GM23338 (cell line): Measurements from ENCODE around the gene TMEM238. TPM values are rescaled to one million over a fixed set of nuclear protein-coding genes. Genes with fewer than 3 reads are reported as not detected.

ENCODE experiments used
- ATAC-seq: fragments of 200-7000 bp; cut with Tn5 transposase; 3 replicates; pipeline ENCODE4 v1.9.1; 2020
- DNase-seq: peaks from one replicate; pipeline ENCODE4 v3.0.0-alpha.2; 2015; ENCODE audit warnings: low spot score
- H2AFZ ChIP-seq: fragments of 200-600 bp; sonication (generic); 2 replicates; pipeline ENCODE4 v1.8.0; 2016; ENCODE audit warnings: antibody characterized with exemption, mild to moderate bottlenecking, moderate library complexity
- H3F3A ChIP-seq: fragments of 200-600 bp; sonication (generic); replicated peaks from 2 replicates; pipeline ENCODE4 v1.8.0; 2017; ENCODE audit warnings: antibody characterized with exemption, mixed run types, low read depth
- H3K27ac ChIP-seq: fragments of 200-600 bp; sonication (generic); 2 replicates; pipeline ENCODE4 v1.6.1; 2016; ENCODE audit warnings: low read depth
- H3K27me3 ChIP-seq: fragments of 200-600 bp; sonication (generic); 2 replicates; pipeline ENCODE4 v1.8.0; 2016; ENCODE audit warnings: mild to moderate bottlenecking, mixed run types, moderate library complexity; ENCODE audit not compliant: insufficient read depth
- H3K36me3 ChIP-seq: fragments of 200-600 bp; sonication (generic); 2 replicates; pipeline ENCODE4 v1.8.0; 2016; ENCODE audit warnings: mild to moderate bottlenecking; ENCODE audit not compliant: insufficient read depth
- H3K4me1 ChIP-seq: fragments of 200-600 bp; sonication (generic); 2 replicates; pipeline ENCODE4 v1.8.0; 2016; ENCODE audit warnings: mild to moderate bottlenecking, moderate library complexity; ENCODE audit not compliant: insufficient read depth
- H3K4me2 ChIP-seq: fragments of 200-600 bp; sonication (generic); 2 replicates; pipeline ENCODE4 v1.7.1; 2017; ENCODE audit warnings: mixed run types
- H3K4me3 ChIP-seq: fragments of 200-600 bp; sonication (generic); 2 replicates; pipeline ENCODE4 v1.6.1; 2016; ENCODE audit warnings: mixed run types
- H3K79me2 ChIP-seq: fragments of 200-600 bp; sonication (generic); replicated peaks from 2 replicates; pipeline ENCODE4 v1.8.0; 2017; ENCODE audit warnings: mild to moderate bottlenecking; ENCODE audit not compliant: insufficient read depth
- H3K9me2 ChIP-seq: fragments of 200-600 bp; sonication (generic); 2 replicates; pipeline ENCODE4 v1.8.0; 2017; ENCODE audit not compliant: insufficient read depth
- H4K20me1 ChIP-seq: fragments of 200-600 bp; sonication (generic); replicated peaks from 2 replicates; pipeline ENCODE4 v1.8.0; 2017; ENCODE audit warnings: mild to moderate bottlenecking; ENCODE audit not compliant: insufficient read depth
- H3K27ac Mint-ChIP-seq: 2 replicates; pipeline ENCODE4 v1.8.0; 2020; ENCODE audit warnings: inconsistent platforms, mild to moderate bottlenecking, moderate library complexity, mixed read lengths
- H3K27me3 Mint-ChIP-seq: 3 replicates; pipeline ENCODE4 v1.8.0; 2022; ENCODE audit warnings: low read depth, mild to moderate bottlenecking, moderate library complexity, mixed read lengths, inconsistent platforms; ENCODE audit not compliant: insufficient read depth, poor library complexity
- H3K36me3 Mint-ChIP-seq: 3 replicates; pipeline ENCODE4 v1.8.0; 2021; ENCODE audit warnings: low read depth, mild to moderate bottlenecking, inconsistent platforms, moderate library complexity, mixed read lengths
- H3K4me1 Mint-ChIP-seq: 3 replicates; pipeline ENCODE4 v1.8.0; 2020; ENCODE audit warnings: mild to moderate bottlenecking, inconsistent platforms, mixed read lengths
- H3K4me3 Mint-ChIP-seq: 3 replicates; pipeline ENCODE4 v1.8.0; 2021; ENCODE audit warnings: moderate library complexity, mild to moderate bottlenecking, inconsistent platforms, mixed read lengths
- H3K9me3 Mint-ChIP-seq: 3 replicates; pipeline ENCODE4 v1.8.0; 2020; ENCODE audit warnings: moderate library complexity, mild to moderate bottlenecking, inconsistent platforms, mixed read lengths
- CREB1 ChIP-seq: fragments of 250-450 bp; sonication (Bioruptor Pico); IDR thresholded peaks from 2 replicates; pipeline ENCODE4 v1.5.0; 2020; ENCODE audit warnings: low read depth, mild to moderate bottlenecking, moderate library complexity
- EZH2 ChIP-seq: fragments of 200-600 bp; sonication (generic); IDR thresholded peaks from one replicate; pipeline ENCODE4 v1.8.0; 2017; ENCODE audit warnings: antibody characterized with exemption, mild to moderate bottlenecking, low read depth; ENCODE audit not compliant: unreplicated experiment
- EZH2phosphoT487 ChIP-seq: fragments of 200-600 bp; sonication (generic); IDR thresholded peaks from one replicate; pipeline ENCODE4 v1.8.1; 2018; ENCODE audit warnings: antibody characterized with exemption; ENCODE audit not compliant: unreplicated experiment
- NANOG ChIP-seq: IDR thresholded peaks from 2 replicates; pipeline ENCODE4 v1.6.1; 2016; ENCODE audit warnings: antibody characterized with exemption, borderline replicate concordance
- POLR2AphosphoS5 ChIP-seq: IDR thresholded peaks from 2 replicates; pipeline ENCODE4 v1.6.1; 2016; ENCODE audit warnings: antibody characterized with exemption, low read depth
- polyA plus RNA-seq: library from polyadenylated mRNA; unstranded; fragments of >200 nt; fragmentation: Nextera tagmentation; extraction: Ambion mirVana; gene quantifications from 2 replicates; pipeline ENCODE4 v1.2.1, GENCODE V29; 2016
- total RNA-seq: library from RNA; depleted of rRNA; stranded (reverse); fragments of >200 nt; shearing (Covaris generic); gene quantifications from 2 replicates; pipeline ENCODE4 v1.2.3, GENCODE V29; 2014
- TF ChIP-seq, protein P1 (sequence below): IDR thresholded peaks from one replicate; pipeline ENCODE4 v1.6.1; 2018; ENCODE audit warnings: antibody characterized with exemption; ENCODE audit not compliant: unreplicated experiment
- TF ChIP-seq, protein P2 (sequence below): IDR thresholded peaks from 2 replicates; pipeline ENCODE4 v1.6.1; 2016; ENCODE audit warnings: antibody characterized with exemption
- TF ChIP-seq, protein P3 (sequence below): fragments of 250-450 bp; sonication (Bioruptor Pico); IDR thresholded peaks from 2 replicates; pipeline ENCODE4 v1.5.0; 2020; ENCODE audit warnings: mild to moderate bottlenecking, moderate library complexity

TMEM238 gene
- total and polyA plus RNA-seq, 2 experiments from 2014 or later = 0.55 to 7.5 TPM

DNA sequence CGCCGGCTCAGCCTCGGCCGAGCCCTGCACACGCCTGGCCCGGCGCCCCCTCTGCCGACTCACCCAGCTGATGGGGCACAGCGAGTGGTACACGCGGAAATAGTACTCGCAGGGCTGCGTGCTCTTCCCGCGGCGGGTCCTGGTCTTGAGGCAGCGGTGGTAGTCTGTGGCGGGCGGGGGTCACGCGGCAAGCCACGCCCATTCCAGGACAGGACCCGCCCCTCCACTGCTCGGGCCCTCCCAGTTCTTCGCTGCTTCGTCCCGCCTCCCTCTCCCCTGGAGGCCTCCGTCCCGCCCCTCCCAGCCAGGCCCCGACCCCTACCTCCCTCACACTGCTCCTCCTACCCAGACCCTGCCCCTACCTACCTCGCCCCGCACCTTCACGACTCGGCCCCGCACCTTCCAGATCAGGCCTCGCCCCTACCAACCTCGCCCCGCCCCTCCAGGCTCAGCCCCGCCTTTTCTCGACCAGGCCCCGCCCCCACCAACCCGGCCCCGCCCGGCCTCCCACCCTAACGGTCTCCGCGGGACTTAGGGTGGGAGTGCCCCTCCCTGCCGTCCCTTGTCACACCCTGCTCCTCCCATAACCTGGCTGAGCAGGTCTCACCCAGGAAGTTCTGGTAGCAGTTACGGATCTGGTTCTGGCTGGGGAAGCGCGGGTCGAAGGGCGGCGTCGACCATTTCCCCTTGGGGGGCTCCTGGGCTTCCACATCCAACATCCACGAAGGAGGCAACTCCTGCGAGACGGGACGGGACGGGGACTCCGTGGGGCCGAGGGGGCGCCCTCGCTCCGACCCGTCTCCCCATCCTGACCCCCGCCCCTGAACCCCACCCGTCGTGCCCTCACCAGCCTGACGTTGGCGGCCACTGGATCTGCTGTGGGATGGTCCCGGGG, 30.0 kb downstream of the TMEM238 start (continued):
- TF ChIP-seq, protein P1, sequence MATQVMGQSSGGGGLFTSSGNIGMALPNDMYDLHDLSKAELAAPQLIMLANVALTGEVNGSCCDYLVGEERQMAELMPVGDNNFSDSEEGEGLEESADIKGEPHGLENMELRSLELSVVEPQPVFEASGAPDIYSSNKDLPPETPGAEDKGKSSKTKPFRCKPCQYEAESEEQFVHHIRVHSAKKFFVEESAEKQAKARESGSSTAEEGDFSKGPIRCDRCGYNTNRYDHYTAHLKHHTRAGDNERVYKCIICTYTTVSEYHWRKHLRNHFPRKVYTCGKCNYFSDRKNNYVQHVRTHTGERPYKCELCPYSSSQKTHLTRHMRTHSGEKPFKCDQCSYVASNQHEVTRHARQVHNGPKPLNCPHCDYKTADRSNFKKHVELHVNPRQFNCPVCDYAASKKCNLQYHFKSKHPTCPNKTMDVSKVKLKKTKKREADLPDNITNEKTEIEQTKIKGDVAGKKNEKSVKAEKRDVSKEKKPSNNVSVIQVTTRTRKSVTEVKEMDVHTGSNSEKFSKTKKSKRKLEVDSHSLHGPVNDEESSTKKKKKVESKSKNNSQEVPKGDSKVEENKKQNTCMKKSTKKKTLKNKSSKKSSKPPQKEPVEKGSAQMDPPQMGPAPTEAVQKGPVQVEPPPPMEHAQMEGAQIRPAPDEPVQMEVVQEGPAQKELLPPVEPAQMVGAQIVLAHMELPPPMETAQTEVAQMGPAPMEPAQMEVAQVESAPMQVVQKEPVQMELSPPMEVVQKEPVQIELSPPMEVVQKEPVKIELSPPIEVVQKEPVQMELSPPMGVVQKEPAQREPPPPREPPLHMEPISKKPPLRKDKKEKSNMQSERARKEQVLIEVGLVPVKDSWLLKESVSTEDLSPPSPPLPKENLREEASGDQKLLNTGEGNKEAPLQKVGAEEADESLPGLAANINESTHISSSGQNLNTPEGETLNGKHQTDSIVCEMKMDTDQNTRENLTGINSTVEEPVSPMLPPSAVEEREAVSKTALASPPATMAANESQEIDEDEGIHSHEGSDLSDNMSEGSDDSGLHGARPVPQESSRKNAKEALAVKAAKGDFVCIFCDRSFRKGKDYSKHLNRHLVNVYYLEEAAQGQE = no peak
- TF ChIP-seq CREB1 (CRISPR knock-in tag) (no peak), POLR2AphosphoS5 (no peak; the same call in 1 of the 2 replicates)

DNA sequence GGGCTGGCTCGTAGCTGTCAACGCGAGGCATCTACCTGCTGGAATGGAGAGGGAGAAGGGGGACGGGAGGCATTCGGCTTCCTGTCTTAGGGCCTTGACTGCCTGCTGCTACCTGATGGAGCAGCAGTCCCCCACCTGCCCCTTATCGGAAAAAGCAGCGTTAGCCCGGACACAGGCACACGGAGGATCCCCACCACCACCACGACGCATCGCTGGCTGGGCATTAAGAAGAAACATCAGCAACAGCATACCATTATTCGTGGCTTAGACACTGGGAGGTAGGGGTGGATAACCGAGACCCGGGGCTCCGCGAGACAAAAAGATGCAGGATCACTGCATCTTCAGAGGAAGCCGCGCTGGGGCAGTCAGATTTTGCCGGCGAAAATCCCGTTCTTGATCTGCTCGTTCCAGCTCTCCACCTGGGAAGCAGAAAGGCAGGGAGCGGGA, 30.7 kb downstream of the TMEM238 start:
- DNase-seq (peak; percentile 55), ATAC-seq (peak; percentile 3)
- H2AFZ ChIP-seq = peak overlapping the region; percentile 90
- H3K36me3 ChIP-seq = no peaks in the 10 kb centered on the region
- no peaks in the 10 kb centered on the region for H3K79me2 ChIP-seq
- peaks cover 32% of the 10 kb centered on the region for H3K4me1 ChIP-seq
- no peaks in the 10 kb centered on the region for H4K20me1 ChIP-seq
- H3K4me2 ChIP-seq = peak overlapping the region; percentile 91
- Mint-ChIP-seq H3K9me3 (no peaks in the 10 kb centered on the region), H3K27ac (no peak overlapping the region), H3K4me1 (peaks cover 45% of the 10 kb centered on the region), H3K27me3 (peaks cover 71% of the 10 kb centered on the region), H3K36me3 (no peaks in the 10 kb centered on the region), H3K4me3 (peak overlapping the region; percentile 72)
- H3K9me2 ChIP-seq = no peaks in the 10 kb centered on the region
- H3K27ac ChIP-seq = no peak overlapping the region
- peaks cover 63% of the 10 kb centered on the region for H3K27me3 ChIP-seq
- peak overlapping the region; percentile 75 for H3K4me3 ChIP-seq
- H3F3A ChIP-seq = peaks cover 23% of the 10 kb centered on the region
- TF ChIP-seq EZH2 (no peak), EZH2phosphoT487 (no peak), NANOG (no peak), POLR2AphosphoS5 (no peak)
- TF ChIP-seq, protein P1 = no peak
- TF ChIP-seq, protein P2, sequence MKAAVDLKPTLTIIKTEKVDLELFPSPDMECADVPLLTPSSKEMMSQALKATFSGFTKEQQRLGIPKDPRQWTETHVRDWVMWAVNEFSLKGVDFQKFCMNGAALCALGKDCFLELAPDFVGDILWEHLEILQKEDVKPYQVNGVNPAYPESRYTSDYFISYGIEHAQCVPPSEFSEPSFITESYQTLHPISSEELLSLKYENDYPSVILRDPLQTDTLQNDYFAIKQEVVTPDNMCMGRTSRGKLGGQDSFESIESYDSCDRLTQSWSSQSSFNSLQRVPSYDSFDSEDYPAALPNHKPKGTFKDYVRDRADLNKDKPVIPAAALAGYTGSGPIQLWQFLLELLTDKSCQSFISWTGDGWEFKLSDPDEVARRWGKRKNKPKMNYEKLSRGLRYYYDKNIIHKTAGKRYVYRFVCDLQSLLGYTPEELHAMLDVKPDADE = no peak
- TF ChIP-seq, protein P3, sequence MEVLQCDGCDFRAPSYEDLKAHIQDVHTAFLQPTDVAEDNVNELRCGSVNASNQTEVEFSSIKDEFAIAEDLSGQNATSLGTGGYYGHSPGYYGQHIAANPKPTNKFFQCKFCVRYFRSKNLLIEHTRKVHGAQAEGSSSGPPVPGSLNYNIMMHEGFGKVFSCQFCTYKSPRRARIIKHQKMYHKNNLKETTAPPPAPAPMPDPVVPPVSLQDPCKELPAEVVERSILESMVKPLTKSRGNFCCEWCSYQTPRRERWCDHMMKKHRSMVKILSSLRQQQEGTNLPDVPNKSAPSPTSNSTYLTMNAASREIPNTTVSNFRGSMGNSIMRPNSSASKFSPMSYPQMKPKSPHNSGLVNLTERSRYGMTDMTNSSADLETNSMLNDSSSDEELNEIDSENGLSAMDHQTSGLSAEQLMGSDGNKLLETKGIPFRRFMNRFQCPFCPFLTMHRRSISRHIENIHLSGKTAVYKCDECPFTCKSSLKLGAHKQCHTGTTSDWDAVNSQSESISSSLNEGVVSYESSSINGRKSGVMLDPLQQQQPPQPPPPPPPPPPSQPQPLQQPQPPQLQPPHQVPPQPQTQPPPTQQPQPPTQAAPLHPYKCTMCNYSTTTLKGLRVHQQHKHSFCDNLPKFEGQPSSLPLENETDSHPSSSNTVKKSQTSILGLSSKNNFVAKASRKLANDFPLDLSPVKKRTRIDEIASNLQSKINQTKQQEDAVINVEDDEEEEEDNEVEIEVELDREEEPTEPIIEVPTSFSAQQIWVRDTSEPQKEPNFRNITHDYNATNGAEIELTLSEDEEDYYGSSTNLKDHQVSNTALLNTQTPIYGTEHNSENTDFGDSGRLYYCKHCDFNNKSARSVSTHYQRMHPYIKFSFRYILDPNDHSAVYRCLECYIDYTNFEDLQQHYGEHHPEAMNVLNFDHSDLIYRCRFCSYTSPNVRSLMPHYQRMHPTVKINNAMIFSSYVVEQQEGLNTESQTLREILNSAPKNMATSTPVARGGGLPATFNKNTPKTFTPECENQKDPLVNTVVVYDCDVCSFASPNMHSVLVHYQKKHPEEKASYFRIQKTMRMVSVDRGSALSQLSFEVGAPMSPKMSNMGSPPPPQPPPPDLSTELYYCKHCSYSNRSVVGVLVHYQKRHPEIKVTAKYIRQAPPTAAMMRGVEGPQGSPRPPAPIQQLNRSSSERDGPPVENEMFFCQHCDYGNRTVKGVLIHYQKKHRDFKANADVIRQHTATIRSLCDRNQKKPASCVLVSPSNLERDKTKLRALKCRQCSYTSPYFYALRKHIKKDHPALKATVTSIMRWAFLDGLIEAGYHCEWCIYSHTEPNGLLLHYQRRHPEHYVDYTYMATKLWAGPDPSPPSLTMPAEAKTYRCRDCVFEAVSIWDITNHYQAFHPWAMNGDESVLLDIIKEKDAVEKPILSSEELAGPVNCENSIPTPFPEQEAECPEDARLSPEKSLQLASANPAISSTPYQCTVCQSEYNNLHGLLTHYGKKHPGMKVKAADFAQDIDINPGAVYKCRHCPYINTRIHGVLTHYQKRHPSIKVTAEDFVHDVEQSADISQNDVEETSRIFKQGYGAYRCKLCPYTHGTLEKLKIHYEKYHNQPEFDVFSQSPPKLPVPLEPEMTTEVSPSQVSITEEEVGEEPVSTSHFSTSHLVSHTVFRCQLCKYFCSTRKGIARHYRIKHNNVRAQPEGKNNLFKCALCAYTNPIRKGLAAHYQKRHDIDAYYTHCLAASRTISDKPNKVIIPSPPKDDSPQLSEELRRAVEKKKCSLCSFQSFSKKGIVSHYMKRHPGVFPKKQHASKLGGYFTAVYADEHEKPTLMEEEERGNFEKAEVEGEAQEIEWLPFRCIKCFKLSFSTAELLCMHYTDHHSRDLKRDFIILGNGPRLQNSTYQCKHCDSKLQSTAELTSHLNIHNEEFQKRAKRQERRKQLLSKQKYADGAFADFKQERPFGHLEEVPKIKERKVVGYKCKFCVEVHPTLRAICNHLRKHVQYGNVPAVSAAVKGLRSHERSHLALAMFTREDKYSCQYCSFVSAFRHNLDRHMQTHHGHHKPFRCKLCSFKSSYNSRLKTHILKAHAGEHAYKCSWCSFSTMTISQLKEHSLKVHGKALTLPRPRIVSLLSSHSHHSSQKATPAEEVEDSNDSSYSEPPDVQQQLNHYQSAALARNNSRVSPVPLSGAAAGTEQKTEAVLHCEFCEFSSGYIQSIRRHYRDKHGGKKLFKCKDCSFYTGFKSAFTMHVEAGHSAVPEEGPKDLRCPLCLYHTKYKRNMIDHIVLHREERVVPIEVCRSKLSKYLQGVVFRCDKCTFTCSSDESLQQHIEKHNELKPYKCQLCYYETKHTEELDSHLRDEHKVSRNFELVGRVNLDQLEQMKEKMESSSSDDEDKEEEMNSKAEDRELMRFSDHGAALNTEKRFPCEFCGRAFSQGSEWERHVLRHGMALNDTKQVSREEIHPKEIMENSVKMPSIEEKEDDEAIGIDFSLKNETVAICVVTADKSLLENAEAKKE (CRISPR knock-in tag) = no peak
